Measurements from ENCODE around the gene KDM2A.
"Not testable (repeated sequence)": the region's sequence is repeated elsewhere in the genome, so short reads cannot be mapped to it uniquely, and the experiment has no call there.

The KDM2A gene

DNA sequence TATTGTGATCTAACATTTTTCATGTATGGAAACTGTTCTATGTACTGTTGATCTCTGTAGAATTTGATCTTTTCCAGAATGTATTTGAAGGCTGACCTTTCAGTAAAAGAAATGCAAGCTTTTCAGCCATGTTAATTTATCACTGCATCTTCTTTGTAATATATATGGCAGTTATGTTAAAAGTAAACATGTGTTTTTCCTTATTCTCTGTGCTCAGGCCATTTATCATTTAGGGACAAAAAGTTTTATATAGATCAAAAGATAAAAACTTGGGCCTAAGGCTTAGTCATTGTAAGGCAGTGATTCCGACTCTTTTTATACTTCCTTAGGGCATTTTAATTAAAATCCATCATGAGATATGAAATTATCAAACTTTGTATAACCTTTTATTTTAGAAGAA lies 48.7 kb downstream of the KDM2A start:
- no peak for TF ChIP-seq CTCF (IDR thresholded peaks at IDR 0.05; ENCODE audit: borderline replicate concordance, insufficient read depth, low read depth, low read length)
- H3K4me3 ChIP-seq (ENCODE audit: low read depth, low read length) = no peak overlapping the region

DNA sequence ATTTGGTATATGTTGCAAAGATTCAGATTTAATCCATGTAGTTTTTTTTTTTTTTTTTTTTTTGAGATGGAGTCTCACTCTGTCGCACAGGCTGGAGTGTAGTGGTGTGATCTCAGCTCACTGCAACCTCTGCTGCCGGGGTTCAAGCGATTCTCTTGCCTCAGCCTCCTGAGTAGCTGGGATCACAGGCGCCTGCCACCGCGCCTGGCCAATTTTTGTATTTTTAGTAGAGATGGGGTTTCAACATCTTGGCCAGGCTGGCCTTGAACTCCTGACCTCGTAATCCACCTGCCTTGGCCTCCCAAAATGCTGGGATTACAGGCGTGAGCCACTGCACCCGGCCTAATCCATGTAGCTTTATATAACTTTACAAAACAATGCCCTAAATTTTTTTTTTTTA lies 49.8 kb downstream of the KDM2A start:
- H3K4me3 ChIP-seq (ENCODE audit: low read depth, low read length) = not testable (repeated sequence)

GRCh38 chr11:67174311-67174710 lies 55.2 kb downstream of the KDM2A start:
- TF ChIP-seq CTCF (IDR thresholded peaks at IDR 0.05; ENCODE audit: borderline replicate concordance, insufficient read depth, low read depth, low read length) = no peak
- H3K4me3 ChIP-seq (ENCODE audit: low read depth, low read length) = no peak overlapping the region

DNA sequence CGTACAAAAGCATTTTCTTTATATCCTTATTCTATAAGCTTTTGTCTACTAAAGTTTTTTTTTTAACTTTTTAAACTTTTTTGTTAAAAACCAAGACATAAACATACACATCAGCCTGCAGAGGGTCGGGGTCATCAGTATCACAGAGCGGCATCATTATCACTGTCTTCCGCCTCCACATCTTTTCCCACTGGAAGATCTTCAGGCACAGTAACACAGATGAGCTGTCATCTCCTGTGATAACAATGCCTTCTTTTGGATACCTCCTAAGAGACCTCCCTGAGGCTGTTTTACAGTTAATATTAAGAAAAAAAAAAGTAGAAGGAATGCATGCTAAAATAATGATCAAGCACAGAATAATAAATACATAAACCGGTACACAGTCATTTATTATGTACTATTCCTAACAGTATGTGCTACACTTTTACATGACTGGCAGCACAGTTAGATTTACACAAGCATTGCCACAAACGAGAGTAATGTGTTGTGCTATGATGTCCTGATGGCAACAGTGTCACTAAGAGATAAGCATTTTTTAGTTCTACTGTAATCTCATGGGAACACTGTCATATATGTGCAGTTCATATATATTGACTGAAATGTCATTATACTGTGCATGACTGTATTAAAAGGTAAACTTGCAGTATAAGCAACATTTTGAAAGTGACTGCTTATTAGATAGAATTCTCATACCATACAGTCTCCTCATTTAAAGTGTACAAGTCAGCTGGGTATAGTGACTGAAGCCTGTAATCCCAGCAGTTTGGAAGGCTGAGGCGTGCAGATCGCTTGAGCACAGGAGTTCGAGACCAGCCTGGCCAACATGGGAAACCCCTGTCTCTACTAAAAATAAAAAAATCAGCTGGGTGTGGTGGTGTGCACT lies 58.6 kb downstream of the KDM2A start:
- no peak overlapping the region for H3K4me3 ChIP-seq (ENCODE audit: low read depth, low read length)
- TF ChIP-seq CTCF (IDR thresholded peaks at IDR 0.05; ENCODE audit: borderline replicate concordance, insufficient read depth, low read depth, low read length) = no peak

- TF ChIP-seq CTCF (IDR thresholded peaks at IDR 0.05; ENCODE audit: borderline replicate concordance, insufficient read depth, low read depth, low read length) = no peak
These were observed 59.4 kb downstream of the KDM2A start for GRCh38 chr11:67178421-67178820.

GRCh38 chr11:67178878-67179277 lies 59.8 kb downstream of the KDM2A start:
- no peak for TF ChIP-seq CTCF (IDR thresholded peaks at IDR 0.05; ENCODE audit: borderline replicate concordance, insufficient read depth, low read depth, low read length)
- no peak overlapping the region for H3K4me3 ChIP-seq (ENCODE audit: low read depth, low read length)

More at GRCh38 chr11:67178421-67178820, 59.4 kb downstream of the KDM2A start:
- H3K4me3 ChIP-seq (ENCODE audit: low read depth, low read length) = no peak overlapping the region

GRCh38 chr11:67179892-67180490 lies 60.9 kb downstream of the KDM2A start:
- no peak for TF ChIP-seq CTCF (IDR thresholded peaks at IDR 0.05; ENCODE audit: borderline replicate concordance, insufficient read depth, low read depth, low read length)
- H3K4me3 ChIP-seq (ENCODE audit: low read depth, low read length) = no peak overlapping the region

Data from GM12875 (cell line).